Measurements from ENCODE around the gene GPSM1. TPM values are rescaled to one million over a fixed set of nuclear protein-coding genes. Genes with fewer than 3 reads are reported as not detected.

Gene GPSM1
- total and polyA plus RNA-seq, 2 experiments from 2014 or later, result 25.5 to 30.0 TPM

GRCh38 chr9:136353088-136353487 is 25.7 kb downstream of the GPSM1 start:
- H3K9me2 ChIP-seq (replicated peaks; ENCODE audit: insufficient read depth), result no peaks in the 10 kb centered on the region
- no peaks in the 10 kb centered on the region for H3K9me3 ChIP-seq (ENCODE audit: low read depth)
- no peaks in the 10 kb centered on the region for H3K27me3 ChIP-seq
- H3K4me1 ChIP-seq (ENCODE audit: insufficient read depth), result peaks cover 12% of the 10 kb centered on the region
- TF ChIP-seq CTCF (IDR thresholded peaks at IDR 0.05; ENCODE audit: poor library complexity), result no peak
- TF ChIP-seq EZH2 (IDR thresholded peaks at IDR 0.05; ENCODE audit: borderline replicate concordance), result no peak
- TF ChIP-seq EZH2phosphoT487 (IDR thresholded peaks at IDR 0.05; ENCODE audit: low read depth, severe bottlenecking, unreplicated experiment), result no peak
- no peak for DNase-seq (ENCODE audit: low spot score)
- no peaks in the 10 kb centered on the region for H3K79me2 ChIP-seq
- no peak overlapping the region for H3K4me3 ChIP-seq
- 95% methylated on average over 10 of the region's 11 CpGs for WGBS (ENCODE audit: low lambda C conversion rate, missing lambda C conversion rate)
- H4K20me1 ChIP-seq (ENCODE audit: insufficient read depth, poor library complexity, severe bottlenecking), result no peaks in the 10 kb centered on the region
- no peak overlapping the region for H3K27ac ChIP-seq
- H2AFZ ChIP-seq, result no peak overlapping the region
- H3K36me3 ChIP-seq (replicated peaks; ENCODE audit: insufficient read depth, low read depth), result no peaks in the 10 kb centered on the region
- H3K4me2 ChIP-seq, result no peak overlapping the region

GRCh38 chr9:136353757-136354488 is 26.6 kb downstream of the GPSM1 start:
- no peaks in the 10 kb centered on the region for H3K79me2 ChIP-seq
- H3K9me2 ChIP-seq (replicated peaks; ENCODE audit: insufficient read depth), result no peaks in the 10 kb centered on the region
- H4K20me1 ChIP-seq (ENCODE audit: insufficient read depth, poor library complexity, severe bottlenecking), result no peaks in the 10 kb centered on the region
- H3K4me2 ChIP-seq, result peak overlapping the region; percentile 43
- no peaks in the 10 kb centered on the region for H3K36me3 ChIP-seq (replicated peaks; ENCODE audit: insufficient read depth, low read depth)
- no peak for DNase-seq (ENCODE audit: low spot score)
- H2AFZ ChIP-seq, result no peak overlapping the region
- WGBS (ENCODE audit: low lambda C conversion rate, missing lambda C conversion rate), result 88% methylated on average over 13 of the region's 13 CpGs
- TF ChIP-seq EZH2 (IDR thresholded peaks at IDR 0.05; ENCODE audit: borderline replicate concordance) (no peak), CTCF (IDR thresholded peaks at IDR 0.05; ENCODE audit: poor library complexity) (no peak), EZH2phosphoT487 (IDR thresholded peaks at IDR 0.05; ENCODE audit: low read depth, severe bottlenecking, unreplicated experiment) (no peak)
- H3K4me1 ChIP-seq (ENCODE audit: insufficient read depth), result peaks cover 12% of the 10 kb centered on the region
- no peak overlapping the region for H3K4me3 ChIP-seq
- peak overlapping the region; percentile 63 for H3K27ac ChIP-seq
- no peaks in the 10 kb centered on the region for H3K27me3 ChIP-seq
- no peaks in the 10 kb centered on the region for H3K9me3 ChIP-seq (ENCODE audit: low read depth)

GRCh38 chr9:136354592-136355085 is 27.3 kb downstream of the GPSM1 start:
- DNase-seq (ENCODE audit: low spot score), result peak; percentile 75
- Histone ChIP-seq H2AFZ (no peak overlapping the region), H3K79me2 (no peaks in the 10 kb centered on the region), H3K4me2 (peak overlapping the region; percentile 43), H4K20me1 (ENCODE audit: insufficient read depth, poor library complexity, severe bottlenecking) (no peaks in the 10 kb centered on the region), H3K4me3 (no peak overlapping the region), H3K27ac (peak overlapping the region; percentile 63), H3K9me3 (ENCODE audit: low read depth) (no peaks in the 10 kb centered on the region), H3K36me3 (replicated peaks; ENCODE audit: insufficient read depth, low read depth) (no peaks in the 10 kb centered on the region), H3K27me3 (no peaks in the 10 kb centered on the region), H3K4me1 (ENCODE audit: insufficient read depth) (peaks cover 12% of the 10 kb centered on the region), H3K9me2 (replicated peaks; ENCODE audit: insufficient read depth) (no peaks in the 10 kb centered on the region)
- TF ChIP-seq EZH2phosphoT487 (IDR thresholded peaks at IDR 0.05; ENCODE audit: low read depth, severe bottlenecking, unreplicated experiment) (no peak), EZH2 (IDR thresholded peaks at IDR 0.05; ENCODE audit: borderline replicate concordance) (no peak), CTCF (IDR thresholded peaks at IDR 0.05; ENCODE audit: poor library complexity) (no peak)
- 66% methylated on average over 13 of the region's 17 CpGs for WGBS (ENCODE audit: low lambda C conversion rate, missing lambda C conversion rate)
